Spleen (tissue), 11 donors: ENCODE results near the gene KSR1. TPM values are rescaled to one million over a fixed set of nuclear protein-coding genes. Genes with fewer than 3 reads are reported as not detected.
A peak's percentile ranks its signal among the peaks of the same experiment; 100 is the strongest.

Experiments
- DNase-seq: peaks from one replicate; pipeline ENCODE4 v3.0.0-alpha.2; 2020
- H3K27ac ChIP-seq, 8 donors: fragments of 200-600 bp; sonication (generic) in 7 of 8; 1 replicate in 4 of 8; 2 replicates in 4 of 8; pipeline versions ENCODE4 v1.5.0 to v1.8.0; 2016 to 2021; ENCODE audit warnings: inconsistent platforms in 4 of 8, mild to moderate bottlenecking in 4 of 8, moderate library complexity in 1 of 8
- H3K27me3 ChIP-seq, 7 donors: fragments of 200-600 bp; sonication (generic) in 6 of 7; replicated peaks in 1 of 7; 1 replicate in 4 of 7; 2 replicates in 3 of 7; pipeline versions ENCODE4 v1.5.0 to v1.8.0; 2016 to 2021; ENCODE audit warnings: inconsistent platforms in 3 of 7, mild to moderate bottlenecking in 1 of 7
- H3K36me3 ChIP-seq, 6 donors: fragments of 200-600 bp; sonication (generic) in 5 of 6; 1 replicate in 4 of 6; 2 replicates in 2 of 6; pipeline versions ENCODE4 v1.5.0 to v1.8.0; 2016 to 2021; ENCODE audit warnings: inconsistent platforms in 2 of 6
- H3K4me1 ChIP-seq, 6 donors: fragments of 200-600 bp; sonication (generic) in 5 of 6; 1 replicate in 3 of 6; 2 replicates in 3 of 6; pipeline versions ENCODE4 v1.5.0 to v1.8.0; 2016 to 2021; ENCODE audit warnings: inconsistent platforms in 3 of 6
- H3K4me3 ChIP-seq, 8 donors: fragments of 200-600 bp; sonication (generic) in 7 of 8; 1 replicate in 4 of 8; 2 replicates in 4 of 8; pipeline versions ENCODE4 v1.5.0 to v1.8.0; 2016 to 2021; ENCODE audit warnings: inconsistent platforms in 4 of 8, mild to moderate bottlenecking in 4 of 8, moderate library complexity in 2 of 8
- H3K9me3 ChIP-seq, 8 donors: fragments of 200-600 bp; sonication (generic) in 7 of 8; 1 replicate in 4 of 8; 2 replicates in 4 of 8; pipeline versions ENCODE4 v1.5.0 to v1.8.0; 2016 to 2021; ENCODE audit warnings: inconsistent platforms in 4 of 8
- POLR2A ChIP-seq, 3 donors: fragments of 450-650 bp; IDR thresholded peaks; one replicate each; pipeline ENCODE4 v1.5.1; 2017; ENCODE audit warnings: antibody characterized with exemption in 3 of 3, mild to moderate bottlenecking in 1 of 3
- POLR2AphosphoS5 ChIP-seq, 3 donors: sonication (generic); formaldehyde crosslinking; IDR thresholded peaks; one replicate each; pipeline ENCODE4 v1.5.1; 2017; ENCODE audit warnings: antibody characterized with exemption in 3 of 3
- whole genome bisulfite sequencing, 5 donors: extraction: QIAGEN DNeasy Blood & Tissue Kit in 3 of 5; methylation state at CpG; one replicate each; pipeline versions ENCODE4 v1.1.5 to v1.1.7; 2013 to 2018; 5-methylcytosine and 5-hydroxymethylcytosine counted together
- intact Hi-C: fragments of 100-400 bp; cut with DNase I; formaldehyde crosslinking; loops from one replicate; pipeline ENCODE4 v1.15.0; 2023; ENCODE audit warnings: low total_unique reads
- polyA plus RNA-seq, 3 donors: library from polyadenylated mRNA; stranded (reverse); fragments of 200-250 nt; gene quantifications; one replicate each; pipeline ENCODE4 v1.2.1, GENCODE V29; 2013
- total RNA-seq, 7 donors: library from RNA; depleted of rRNA in 3 of 7; stranded (reverse); fragments of >200 nt in 3 of 7; fragmentation: NEBNext Ultra II Directional in 4 of 7; extraction: Animal tissue kit (Norgen Biotek cat#: 25700) in 4 of 7; gene quantifications; one replicate each; pipeline versions ENCODE4 v1.1.0 to v1.2.1, GENCODE V29; 2016 to 2021
- TF ChIP-seq, protein P1 (sequence below), 11 experiments: fragments of 200-600 bp in 7 of 11; fragments of 450-650 bp in 4 of 11; sonication (generic) in 4 of 11; IDR thresholded peaks in 8 of 11; conservative IDR thresholded peaks in 3 of 11; 1 replicate in 7 of 11; 2 replicates in 4 of 11; pipeline versions ENCODE4 v1.4.0 to v1.8.0; 2016 to 2021; ENCODE audit warnings: antibody characterized with exemption in 11 of 11, inconsistent platforms in 4 of 11, mild to moderate bottlenecking in 1 of 11
- donor health status: healthy with polysubstance abuse.
- donor health status: DM: no; HTN: no; CAD: no; lungs with moderate emphysema.
- donor health status: DM: no; HTN: no; CAD: no.
- donor health status: Bipolar disorder and iron deficiency.
- donor health status: healthy.
- donor health status: DM: no; HTN: no; CAD: no.
- donor health status: DM: yes; HTN: yes; CAD: no.

Gene KSR1
- total and polyA plus RNA-seq, 10 donors: 6.4 to 100 (median 46.0) TPM

DNA sequence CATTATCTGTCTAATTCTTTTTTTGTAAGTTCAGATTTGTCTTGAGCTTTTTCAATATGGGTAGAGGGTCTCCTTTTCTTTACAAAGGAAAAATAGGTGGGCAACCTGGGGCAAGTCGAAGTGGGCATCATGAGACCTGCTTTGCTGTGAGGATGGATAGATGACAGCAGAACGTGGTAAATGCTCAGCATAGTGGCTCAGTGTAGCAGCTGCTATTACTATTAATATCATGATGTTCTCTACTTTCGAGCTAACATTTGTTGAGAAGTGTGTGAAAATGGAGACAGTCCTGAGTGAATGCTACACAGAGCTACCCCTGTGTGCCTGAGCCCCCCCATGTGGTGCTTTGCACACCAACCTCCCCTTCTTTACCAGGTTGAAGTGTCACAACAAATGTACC lies 135.7 kb downstream of the KSR1 start:
- Histone ChIP-seq H3K4me1 (no peaks in the 10 kb centered on the region), H3K4me3 (no peak overlapping the region), H3K36me3 (peaks cover 0 to 99% (median 35%) of the 10 kb centered on the region in 6 donors), H3K27me3 (no peaks in the 10 kb centered on the region), H3K27ac (no peak overlapping the region), H3K9me3 (no peaks in the 10 kb centered on the region)
- TF ChIP-seq, protein P1, sequence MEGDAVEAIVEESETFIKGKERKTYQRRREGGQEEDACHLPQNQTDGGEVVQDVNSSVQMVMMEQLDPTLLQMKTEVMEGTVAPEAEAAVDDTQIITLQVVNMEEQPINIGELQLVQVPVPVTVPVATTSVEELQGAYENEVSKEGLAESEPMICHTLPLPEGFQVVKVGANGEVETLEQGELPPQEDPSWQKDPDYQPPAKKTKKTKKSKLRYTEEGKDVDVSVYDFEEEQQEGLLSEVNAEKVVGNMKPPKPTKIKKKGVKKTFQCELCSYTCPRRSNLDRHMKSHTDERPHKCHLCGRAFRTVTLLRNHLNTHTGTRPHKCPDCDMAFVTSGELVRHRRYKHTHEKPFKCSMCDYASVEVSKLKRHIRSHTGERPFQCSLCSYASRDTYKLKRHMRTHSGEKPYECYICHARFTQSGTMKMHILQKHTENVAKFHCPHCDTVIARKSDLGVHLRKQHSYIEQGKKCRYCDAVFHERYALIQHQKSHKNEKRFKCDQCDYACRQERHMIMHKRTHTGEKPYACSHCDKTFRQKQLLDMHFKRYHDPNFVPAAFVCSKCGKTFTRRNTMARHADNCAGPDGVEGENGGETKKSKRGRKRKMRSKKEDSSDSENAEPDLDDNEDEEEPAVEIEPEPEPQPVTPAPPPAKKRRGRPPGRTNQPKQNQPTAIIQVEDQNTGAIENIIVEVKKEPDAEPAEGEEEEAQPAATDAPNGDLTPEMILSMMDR (IDR thresholded peaks at IDR 0.05 in 8 of 11, conservative IDR thresholded peaks at IDR 0.05 in 3 of 11): no peak
- TF ChIP-seq POLR2AphosphoS5 (IDR thresholded peaks at IDR 0.05): no peak
- no peak for TF ChIP-seq POLR2A (IDR thresholded peaks at IDR 0.05)
- WGBS, 5 donors: 85 to 92% (median 90%) methylated on average over 3 of the region's 3 CpGs
- peak; percentile 8 for DNase-seq
- intact Hi-C loops: loop anchor here (10.0 kb wide), 1 partner anchor 137 kb away; the partner anchor contains the start of gene KSR1

DNA sequence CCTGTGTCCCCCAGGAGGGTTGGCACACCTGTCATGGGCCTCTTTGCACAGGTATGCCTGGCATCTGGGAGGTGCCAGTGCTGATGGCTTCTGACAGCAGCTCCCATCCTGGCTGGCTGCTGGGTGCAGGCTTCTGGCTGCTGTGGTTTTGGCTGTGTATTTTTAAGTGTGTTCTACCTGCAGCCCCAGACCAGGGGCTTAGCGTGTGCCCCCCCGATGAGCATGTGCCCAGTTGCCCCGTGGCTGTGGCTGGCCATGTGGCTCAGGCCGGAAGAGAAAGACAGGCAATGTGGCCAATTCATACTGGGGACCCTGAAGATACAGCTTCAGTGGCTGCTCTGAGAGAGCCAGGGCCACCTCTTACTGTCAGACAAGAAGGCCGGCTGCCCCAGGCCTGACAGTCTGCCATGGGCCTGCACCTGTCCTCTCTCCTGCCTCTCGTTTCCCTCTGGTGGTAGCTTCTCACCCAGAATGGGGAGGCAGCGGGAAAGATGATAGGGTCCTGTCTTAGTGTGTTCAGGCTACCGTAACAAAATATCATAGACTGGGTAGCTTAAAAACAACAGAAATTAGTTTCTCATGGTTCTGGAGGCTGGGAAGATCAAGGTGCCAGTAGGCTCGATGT lies 137.1 kb downstream of the KSR1 start:
- H3K27ac ChIP-seq: no peak overlapping the region
- H3K4me1 ChIP-seq: no peaks in the 10 kb centered on the region
- H3K36me3 ChIP-seq: peaks cover 0 to 99% (median 43%) of the 10 kb centered on the region in 6 donors
- peak; percentile 60 for DNase-seq
- no peaks in the 10 kb centered on the region for H3K27me3 ChIP-seq
- H3K9me3 ChIP-seq: no peaks in the 10 kb centered on the region
- WGBS, 5 donors: 93 to 96% (median 95%) methylated on average over 4 to 9 of the region's 9 CpGs
- intact Hi-C loops: loop anchor here (10.0 kb wide), 1 partner anchor 139 kb away; the partner anchor contains the start of gene KSR1
- H3K4me3 ChIP-seq: no peak overlapping the region
- no peak for TF ChIP-seq POLR2A (IDR thresholded peaks at IDR 0.05)
- no peak for TF ChIP-seq POLR2AphosphoS5 (IDR thresholded peaks at IDR 0.05)
- TF ChIP-seq, protein P1 (IDR thresholded peaks at IDR 0.05 in 8 of 11, conservative IDR thresholded peaks at IDR 0.05 in 3 of 11): no peak

DNA sequence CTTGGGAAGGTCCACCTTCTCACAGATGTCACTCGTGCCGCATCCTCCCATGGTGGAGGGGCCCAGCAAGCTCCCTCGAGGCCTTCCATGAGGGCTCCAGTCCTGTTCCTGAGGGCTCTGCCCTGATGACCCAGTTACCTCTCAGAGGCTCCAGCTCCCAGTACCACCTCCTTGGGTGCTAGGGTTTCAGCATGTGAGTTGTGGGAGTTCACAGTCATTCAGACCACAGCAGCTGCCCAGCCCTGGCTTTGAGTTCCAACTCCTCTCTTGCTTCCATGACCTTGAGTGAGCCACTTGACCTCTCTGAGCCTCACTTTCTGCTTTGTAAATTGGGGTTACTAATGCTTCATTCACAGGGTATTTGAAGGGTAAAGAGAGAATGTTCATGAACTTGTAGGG lies 137.6 kb downstream of the KSR1 start:
- no peaks in the 10 kb centered on the region for H3K4me1 ChIP-seq
- H3K36me3 ChIP-seq: peaks cover 0 to 99% (median 41%) of the 10 kb centered on the region in 6 donors
- intact Hi-C loops: loop anchor here (10.0 kb wide), 1 partner anchor 139 kb away; the partner anchor contains the start of gene KSR1
- 83 to 97% (median 95%) methylated on average over 1 to 3 of the region's 3 CpGs for WGBS, 5 donors
- no peaks in the 10 kb centered on the region for H3K9me3 ChIP-seq
- H3K27ac ChIP-seq: no peak overlapping the region
- H3K27me3 ChIP-seq: no peaks in the 10 kb centered on the region
- no peak for TF ChIP-seq POLR2A (IDR thresholded peaks at IDR 0.05)
- TF ChIP-seq, protein P1 (IDR thresholded peaks at IDR 0.05 in 8 of 11, conservative IDR thresholded peaks at IDR 0.05 in 3 of 11): no peak
- no peak for TF ChIP-seq POLR2AphosphoS5 (IDR thresholded peaks at IDR 0.05)
- H3K4me3 ChIP-seq: no peak overlapping the region
- no peak for DNase-seq

DNA sequence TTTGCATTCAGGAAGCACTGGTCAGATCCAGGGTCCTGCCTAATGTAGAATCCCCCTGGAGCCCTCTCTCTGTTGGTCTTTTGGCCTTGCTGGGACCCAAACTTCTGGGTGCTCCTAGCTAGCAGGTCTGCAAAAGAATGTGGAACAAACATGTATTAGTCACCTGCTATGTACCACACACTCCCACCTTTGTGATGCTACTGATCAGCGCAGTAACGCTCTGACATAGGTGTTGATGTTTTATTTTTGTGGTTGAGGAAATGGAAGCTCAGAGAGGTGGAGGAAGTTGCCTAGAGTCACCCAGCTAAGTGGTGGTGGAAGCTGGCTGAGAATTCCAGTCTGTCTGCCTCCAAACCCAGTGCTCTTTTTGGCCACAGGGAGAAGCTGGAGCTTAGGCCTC lies 139.0 kb downstream of the KSR1 start:
- H3K4me1 ChIP-seq: peaks cover 0 to 9% (median 2%) of the 10 kb centered on the region in 6 donors
- no peaks in the 10 kb centered on the region for H3K27me3 ChIP-seq
- peaks cover 0 to 91% (median 41%) of the 10 kb centered on the region in 6 donors for H3K36me3 ChIP-seq
- H3K9me3 ChIP-seq: no peaks in the 10 kb centered on the region
- 72 to 94% (median 92%) methylated on average over 2 of the region's 2 CpGs for WGBS, 5 donors
- intact Hi-C loops: loop anchor here (10.0 kb wide), 1 partner anchor 140 kb away; the partner anchor contains the start of gene KSR1
- peak; percentile 4 for DNase-seq
- TF ChIP-seq POLR2A (IDR thresholded peaks at IDR 0.05): no peak
- TF ChIP-seq, protein P1 (IDR thresholded peaks at IDR 0.05 in 8 of 11, conservative IDR thresholded peaks at IDR 0.05 in 3 of 11): no peak
- no peak for TF ChIP-seq POLR2AphosphoS5 (IDR thresholded peaks at IDR 0.05)
- no peak overlapping the region for H3K27ac ChIP-seq
- H3K4me3 ChIP-seq: no peak overlapping the region
